B cell (primary cell): ENCODE data around the gene MAD2L1. TPM values are rescaled to one million over a fixed set of nuclear protein-coding genes. Genes with fewer than 3 reads are reported as not detected.

Source experiments
- ATAC-seq: fragments of 200-7000 bp; cut with Tn5 transposase; one replicate; pipeline ENCODE4 v1.10.0; 2021; ENCODE audit warnings: low read depth, mild to moderate bottlenecking, moderate number of reproducible peaks, moderate library complexity
- CTCF ChIA-PET: fragments of 350-600 bp; sonication (Branson Sonifier 250); formaldehyde crosslinking; loops from one replicate; lab custom pipeline; 2021; ENCODE audit warnings: antibody characterized with exemption, inconsistent platforms; lab: Charles Lee
- POLR2A ChIA-PET: fragments of 350-600 bp; sonication (Branson Sonifier 250); formaldehyde crosslinking; loops from one replicate; lab custom pipeline; 2021; ENCODE audit warnings: antibody characterized with exemption; lab: Charles Lee
- DNase-seq: peaks from one replicate; pipeline ENCODE4 v3.0.0; 2013
- H2AFZ ChIP-seq: 2 replicates; pipeline ENCODE4 v1.6.1; 2012; ENCODE audit warnings: mild to moderate bottlenecking, low read depth, low read length; ENCODE audit not compliant: insufficient read depth, poor library complexity, severe bottlenecking
- H3K27ac ChIP-seq, 2 donors: 1 replicate in 1 of 2; 2 replicates in 1 of 2; pipeline ENCODE4 v1.5.1; 2012 to 2013; ENCODE audit warnings: low read length in 2 of 2, mild to moderate bottlenecking in 2 of 2, moderate library complexity in 1 of 2
- H3K27me3 ChIP-seq, 4 experiments: fragments of 200-600 bp in 1 of 4; sonication (generic) in 1 of 4; replicated peaks in 1 of 4; 1 replicate in 2 of 4; 2 replicates in 2 of 4; pipeline versions ENCODE4 v1.6.1 to v1.7.0; 2013 to 2016; ENCODE audit warnings: low read length in 3 of 4, mild to moderate bottlenecking in 2 of 4, mixed read lengths in 1 of 4, moderate library complexity in 1 of 4; ENCODE audit not compliant: insufficient read depth in 4 of 4, control insufficient read depth in 3 of 4; ENCODE audit errors: control extremely low read depth in 1 of 4
- H3K36me3 ChIP-seq, 2 experiments: replicated peaks in 1 of 2; 1 replicate in 1 of 2; 2 replicates in 1 of 2; pipeline versions ENCODE4 v1.6.1 to v1.7.1; 2013; ENCODE audit warnings: low read length in 1 of 2; ENCODE audit not compliant: insufficient read depth in 2 of 2, control insufficient read depth in 1 of 2; ENCODE audit errors: control extremely low read depth in 1 of 2, extremely low read depth in 1 of 2
- H3K4me1 ChIP-seq, 2 donors: fragments of 200-600 bp in 1 of 2; sonication (generic) in 1 of 2; 1 replicate in 1 of 2; 2 replicates in 1 of 2; pipeline versions ENCODE4 v1.5.1 to v1.6.1; 2013 to 2017; ENCODE audit warnings: low read length in 2 of 2; ENCODE audit not compliant: control insufficient read depth in 2 of 2, insufficient read depth in 2 of 2
- H3K4me2 ChIP-seq: replicated peaks from 2 replicates; pipeline ENCODE3; 2012; ENCODE audit warnings: mild to moderate bottlenecking, low read depth, low read length; ENCODE audit not compliant: poor library complexity, severe bottlenecking
- H3K4me3 ChIP-seq, 5 experiments: fragments of 200-600 bp in 1 of 5; sonication (generic) in 1 of 5; 1 replicate in 3 of 5; 2 replicates in 2 of 5; pipeline versions ENCODE4 v1.5.1 to v1.7.0; 2011 to 2016; ENCODE audit warnings: low read length in 4 of 5, mild to moderate bottlenecking in 4 of 5, low read depth in 2 of 5, control low read depth in 1 of 5, moderate library complexity in 1 of 5; ENCODE audit not compliant: insufficient read depth in 1 of 5; ENCODE audit errors: control extremely low read depth in 1 of 5, extremely low read depth in 1 of 5
- H3K79me2 ChIP-seq: fragments of 200-600 bp; sonication (generic); one replicate; pipeline ENCODE4 v1.6.0; 2016; ENCODE audit warnings: low read length; ENCODE audit not compliant: control insufficient read depth, insufficient read depth
- H3K9ac ChIP-seq: fragments of 200-600 bp; sonication (generic); 2 replicates; pipeline ENCODE4 v1.6.1; 2017; ENCODE audit warnings: mild to moderate bottlenecking, low read length, moderate library complexity
- H3K9me3 ChIP-seq, 3 donors: one replicate each; pipeline versions ENCODE4 v1.6.1 to v1.7.1; 2013; ENCODE audit warnings: low read length in 2 of 3; ENCODE audit not compliant: control insufficient read depth in 2 of 3, insufficient read depth in 1 of 3; ENCODE audit errors: control extremely low read depth in 1 of 3
- H4K20me1 ChIP-seq: 2 replicates; pipeline ENCODE4 v1.6.0; 2012; ENCODE audit warnings: mild to moderate bottlenecking, low read length; ENCODE audit not compliant: insufficient read depth, control insufficient read depth, poor library complexity, severe bottlenecking
- H3K27ac Mint-ChIP-seq: one replicate; pipeline ENCODE4 v1.8.0; 2021; ENCODE audit warnings: mixed read lengths
- H3K27me3 Mint-ChIP-seq: one replicate; pipeline ENCODE4 v1.8.0; 2021; ENCODE audit warnings: mixed read lengths
- H3K4me1 Mint-ChIP-seq: one replicate; pipeline ENCODE4 v1.8.0; 2021; ENCODE audit warnings: mixed read lengths
- H3K4me3 Mint-ChIP-seq: one replicate; pipeline ENCODE4 v1.8.0; 2021; ENCODE audit warnings: mixed read lengths
- H3K9me3 Mint-ChIP-seq: one replicate; pipeline ENCODE4 v1.8.0; 2022; ENCODE audit warnings: mixed read lengths; ENCODE audit not compliant: insufficient read depth
- EZH2 ChIP-seq: IDR thresholded peaks from 2 replicates; pipeline ENCODE4 v1.6.1; 2012; ENCODE audit warnings: borderline replicate concordance, low read depth, mild to moderate bottlenecking, moderate library complexity, low read length; ENCODE audit not compliant: insufficient read depth, poor library complexity, severe bottlenecking
- WGBS: methylation state at CpG from one replicate; pipeline ENCODE4 v1.1.5; 2013; ENCODE audit warnings: missing lambda C conversion rate; ENCODE audit not compliant: insufficient coverage; 5-methylcytosine and 5-hydroxymethylcytosine counted together
- intact Hi-C: fragments of 100-400 bp; cut with micrococcal nuclease; formaldehyde crosslinking; loops from one replicate; pipeline ENCODE4 v1.10.0; 2022
- polyA plus RNA-seq: library from polyadenylated mRNA; depleted of rRNA; stranded (reverse); fragments of >200 nt; gene quantifications from 2 replicates; pipeline ENCODE4 v1.2.3, GENCODE V29; 2012
- total RNA-seq, 2 donors: library from RNA; stranded (reverse); fragments of 120-200 nt in 1 of 2; gene quantifications; 1 replicate in 1 of 2; 2 replicates in 1 of 2; pipeline versions ENCODE4 v1.2.3 to v1.2.4, GENCODE V29; 2013 to 2022
- TF ChIP-seq, protein P1 (sequence below): fragments of 200-600 bp; IDR thresholded peaks from one replicate; pipeline ENCODE4 v1.8.0; 2022; ENCODE audit warnings: antibody characterized with exemption, mild to moderate bottlenecking

The MAD2L1 gene
- total and polyA plus RNA-seq, 2 donors (not counting 1 experiment from before 2014, with no cell fraction given) = 1.5 TPM

DNA sequence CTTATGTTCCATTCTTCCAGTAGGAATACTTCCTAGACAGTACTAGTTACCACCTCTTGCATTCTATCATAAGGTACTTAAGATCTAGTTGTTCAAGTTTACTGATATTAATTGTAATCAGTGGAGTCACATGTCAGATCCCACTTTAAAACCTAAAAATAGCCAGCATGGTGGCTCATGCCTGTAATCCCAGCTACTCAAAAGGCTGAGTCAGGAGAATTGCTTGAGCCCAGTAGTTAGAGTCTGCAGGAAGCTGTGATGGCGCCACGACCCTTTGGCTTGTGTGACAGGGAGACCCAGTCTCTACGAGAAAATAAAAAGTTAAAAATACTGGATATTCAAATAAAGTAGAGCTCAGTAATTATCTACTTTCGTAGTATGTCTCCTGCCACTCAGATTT is 57.7 kb downstream of the MAD2L1 start:
- Histone ChIP-seq H3K9ac (no peak overlapping the region), H3K36me3 (no peaks in the 10 kb centered on the region), H3K27ac (no peak overlapping the region), H3K9me3 (no peaks in the 10 kb centered on the region), H3K4me3 (no peak overlapping the region), H2AFZ (no peak overlapping the region), H3K27me3 (no peaks in the 10 kb centered on the region), H4K20me1 (no peaks in the 10 kb centered on the region), H3K79me2 (no peaks in the 10 kb centered on the region), H3K4me1 (no peaks in the 10 kb centered on the region), H3K4me2 (no peak overlapping the region)
- WGBS = 100% methylated on average over 1 of the region's 4 CpGs
- Mint-ChIP-seq H3K27me3 (no peaks in the 10 kb centered on the region), H3K9me3 (no peaks in the 10 kb centered on the region), H3K27ac (no peak overlapping the region), H3K4me1 (no peaks in the 10 kb centered on the region), H3K4me3 (no peak overlapping the region)
- POLR2A ChIA-PET = no interaction called here
- no peak for DNase-seq
- CTCF ChIA-PET = no interaction called here
- intact Hi-C loops = no loop called here
- ATAC-seq = no peak
- TF ChIP-seq, protein P1, sequence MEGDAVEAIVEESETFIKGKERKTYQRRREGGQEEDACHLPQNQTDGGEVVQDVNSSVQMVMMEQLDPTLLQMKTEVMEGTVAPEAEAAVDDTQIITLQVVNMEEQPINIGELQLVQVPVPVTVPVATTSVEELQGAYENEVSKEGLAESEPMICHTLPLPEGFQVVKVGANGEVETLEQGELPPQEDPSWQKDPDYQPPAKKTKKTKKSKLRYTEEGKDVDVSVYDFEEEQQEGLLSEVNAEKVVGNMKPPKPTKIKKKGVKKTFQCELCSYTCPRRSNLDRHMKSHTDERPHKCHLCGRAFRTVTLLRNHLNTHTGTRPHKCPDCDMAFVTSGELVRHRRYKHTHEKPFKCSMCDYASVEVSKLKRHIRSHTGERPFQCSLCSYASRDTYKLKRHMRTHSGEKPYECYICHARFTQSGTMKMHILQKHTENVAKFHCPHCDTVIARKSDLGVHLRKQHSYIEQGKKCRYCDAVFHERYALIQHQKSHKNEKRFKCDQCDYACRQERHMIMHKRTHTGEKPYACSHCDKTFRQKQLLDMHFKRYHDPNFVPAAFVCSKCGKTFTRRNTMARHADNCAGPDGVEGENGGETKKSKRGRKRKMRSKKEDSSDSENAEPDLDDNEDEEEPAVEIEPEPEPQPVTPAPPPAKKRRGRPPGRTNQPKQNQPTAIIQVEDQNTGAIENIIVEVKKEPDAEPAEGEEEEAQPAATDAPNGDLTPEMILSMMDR = no peak
- no peak for TF ChIP-seq EZH2

DNA sequence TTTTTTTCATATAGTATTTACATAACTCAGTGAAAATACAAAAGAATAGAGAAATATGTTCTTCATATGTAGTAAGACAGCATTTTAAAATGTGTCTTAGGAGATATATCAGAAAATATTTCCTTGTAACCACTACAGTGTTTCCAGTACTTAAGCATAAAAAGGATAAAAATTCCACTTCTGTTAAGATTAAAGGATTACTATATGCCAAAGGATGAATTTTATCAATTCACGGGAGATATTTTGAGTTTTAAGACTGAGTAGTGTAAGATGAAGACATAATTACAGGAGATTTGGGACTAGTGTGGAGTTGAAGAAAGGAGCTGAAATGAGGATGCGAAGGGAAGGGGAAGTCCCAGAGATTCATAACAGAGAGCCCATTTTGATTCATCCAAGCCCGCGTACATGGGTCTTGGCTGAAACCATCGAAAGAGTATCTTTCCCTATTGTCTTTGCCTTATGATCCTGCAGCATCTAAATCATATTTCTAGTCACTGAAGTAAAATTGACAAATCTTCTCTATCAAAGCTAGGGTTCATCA is 58.7 kb downstream of the MAD2L1 start:
- no peaks in the 10 kb centered on the region for H3K36me3 ChIP-seq
- no peak overlapping the region for H3K27ac Mint-ChIP-seq
- 78% methylated on average over 3 of the region's 5 CpGs for WGBS
- H3K9me3 Mint-ChIP-seq = no peaks in the 10 kb centered on the region
- intact Hi-C loops = no loop called here
- TF ChIP-seq EZH2 = no peak
- TF ChIP-seq, protein P1 = no peak
- CTCF ChIA-PET = no interaction called here
- no peaks in the 10 kb centered on the region for H3K4me1 Mint-ChIP-seq
- H3K4me3 Mint-ChIP-seq = no peak overlapping the region
- H3K4me2 ChIP-seq = no peak overlapping the region
- no peaks in the 10 kb centered on the region for H3K79me2 ChIP-seq
- no peaks in the 10 kb centered on the region for H3K27me3 ChIP-seq
- ATAC-seq = no peak
- H4K20me1 ChIP-seq = no peaks in the 10 kb centered on the region
- no peaks in the 10 kb centered on the region for H3K27me3 Mint-ChIP-seq
- POLR2A ChIA-PET = no interaction called here
- no peak overlapping the region for H3K9ac ChIP-seq
- no peak overlapping the region for H2AFZ ChIP-seq
- H3K4me3 ChIP-seq = no peak overlapping the region
- no peaks in the 10 kb centered on the region for H3K9me3 ChIP-seq
- no peak for DNase-seq
- H3K4me1 ChIP-seq = no peaks in the 10 kb centered on the region
- no peak overlapping the region for H3K27ac ChIP-seq
